GM12892 (cell line): ENCODE measurements around the gene CRMP1.

ENCODE experiments used
- DNase-seq: peaks from one replicate; pipeline ENCODE4 v3.0.0; 2011; ENCODE audit not compliant: insufficient read length
- FAIRE-seq: peaks from 2 replicates; lab custom pipeline; 2011; peaks lifted over from hg19 to GRCh38; lab: Jason Lieb, UNC
- POLR2A ChIP-seq: IDR thresholded peaks from 2 replicates; pipeline ENCODE4 v1.6.1; 2011; ENCODE audit warnings: low read depth, low read length, control low read depth
- POLR2AphosphoS5 ChIP-seq: IDR thresholded peaks from 2 replicates; pipeline ENCODE4 v1.6.1; 2011; ENCODE audit warnings: low read depth, low read length, control low read depth
- TAF1 ChIP-seq: IDR thresholded peaks from 2 replicates; pipeline ENCODE4 v1.6.1; 2011; ENCODE audit warnings: low read depth, mild to moderate bottlenecking, control low read depth, low read length, borderline replicate concordance

The CRMP1 gene

GRCh38 chr4:5809216-5809776 lies 83.6 kb downstream of the CRMP1 start:
- DNase-seq (no peak), FAIRE-seq (no peak)
- TF ChIP-seq POLR2AphosphoS5 (no peak), TAF1 (no peak), POLR2A (no peak)

- no peak for TF ChIP-seq POLR2AphosphoS5
- TF ChIP-seq TAF1, result no peak
- TF ChIP-seq POLR2A, result no peak
- FAIRE-seq (no peak), DNase-seq (no peak)
Measured at GRCh38 chr4:5808081-5808741, 84.7 kb downstream of the CRMP1 start.

GRCh38 chr4:5805270-5805669 lies 87.6 kb downstream of the CRMP1 start:
- FAIRE-seq, result no peak
- DNase-seq, result no peak

GRCh38 chr4:5804656-5805055 lies 88.2 kb downstream of the CRMP1 start:
- DNase-seq (no peak), FAIRE-seq (no peak)
- TF ChIP-seq POLR2AphosphoS5 (no peak), POLR2A (no peak), TAF1 (no peak)

More at GRCh38 chr4:5805270-5805669, 87.6 kb downstream of the CRMP1 start:
- no peak for TF ChIP-seq POLR2A
- no peak for TF ChIP-seq TAF1
- no peak for TF ChIP-seq POLR2AphosphoS5

GRCh38 chr4:5802565-5802964 lies 90.3 kb downstream of the CRMP1 start:
- no peak for FAIRE-seq
- TF ChIP-seq TAF1, result no peak
- TF ChIP-seq POLR2A, result no peak
- no peak for TF ChIP-seq POLR2AphosphoS5
- DNase-seq, result no peak

- FAIRE-seq (no peak), DNase-seq (no peak)
- TF ChIP-seq POLR2A (no peak), TAF1 (no peak), POLR2AphosphoS5 (no peak)
Measured at GRCh38 chr4:5801696-5802095, 91.2 kb downstream of the CRMP1 start.

GRCh38 chr4:5800496-5800895 lies 92.4 kb downstream of the CRMP1 start:
- DNase-seq (no peak), FAIRE-seq (no peak)
- TF ChIP-seq TAF1 (no peak), POLR2AphosphoS5 (no peak), POLR2A (no peak)

- DNase-seq (no peak), FAIRE-seq (no peak)
- no peak for TF ChIP-seq POLR2AphosphoS5
- TF ChIP-seq POLR2A, result no peak
- TF ChIP-seq TAF1, result no peak
Measured at GRCh38 chr4:5799406-5799805, 93.5 kb downstream of the CRMP1 start.

- no peak for DNase-seq
- TF ChIP-seq POLR2AphosphoS5 (no peak), POLR2A (no peak), TAF1 (no peak)
- no peak for FAIRE-seq
Measured at GRCh38 chr4:5798946-5799345, 93.9 kb downstream of the CRMP1 start.

GRCh38 chr4:5798462-5798861 lies 94.4 kb downstream of the CRMP1 start:
- TF ChIP-seq POLR2AphosphoS5, result no peak
- no peak for TF ChIP-seq TAF1
- TF ChIP-seq POLR2A, result no peak
- no peak for FAIRE-seq
- no peak for DNase-seq

GRCh38 chr4:5797866-5798265 lies 95.0 kb downstream of the CRMP1 start:
- TF ChIP-seq POLR2A, result no peak
- TF ChIP-seq TAF1, result no peak
- no peak for TF ChIP-seq POLR2AphosphoS5

GRCh38 chr4:5796976-5797375 lies 95.9 kb downstream of the CRMP1 start:
- FAIRE-seq (no peak), DNase-seq (no peak)
- TF ChIP-seq POLR2A (no peak), POLR2AphosphoS5 (no peak), TAF1 (no peak)

More at GRCh38 chr4:5797866-5798265, 95.0 kb downstream of the CRMP1 start:
- DNase-seq (no peak), FAIRE-seq (no peak)
